GM12873 (cell line): ENCODE data around the gene ARNT2.

Experiments used
- TF ChIP-seq, protein P1 (sequence below): IDR thresholded peaks from 2 replicates; pipeline ENCODE4 v1.5.1; 2012; ENCODE audit warnings: low read depth, mild to moderate bottlenecking, moderate library complexity, low read length, control low read depth; ENCODE audit not compliant: insufficient read depth; ENCODE audit errors: missing control alignments

ARNT2 gene

DNA sequence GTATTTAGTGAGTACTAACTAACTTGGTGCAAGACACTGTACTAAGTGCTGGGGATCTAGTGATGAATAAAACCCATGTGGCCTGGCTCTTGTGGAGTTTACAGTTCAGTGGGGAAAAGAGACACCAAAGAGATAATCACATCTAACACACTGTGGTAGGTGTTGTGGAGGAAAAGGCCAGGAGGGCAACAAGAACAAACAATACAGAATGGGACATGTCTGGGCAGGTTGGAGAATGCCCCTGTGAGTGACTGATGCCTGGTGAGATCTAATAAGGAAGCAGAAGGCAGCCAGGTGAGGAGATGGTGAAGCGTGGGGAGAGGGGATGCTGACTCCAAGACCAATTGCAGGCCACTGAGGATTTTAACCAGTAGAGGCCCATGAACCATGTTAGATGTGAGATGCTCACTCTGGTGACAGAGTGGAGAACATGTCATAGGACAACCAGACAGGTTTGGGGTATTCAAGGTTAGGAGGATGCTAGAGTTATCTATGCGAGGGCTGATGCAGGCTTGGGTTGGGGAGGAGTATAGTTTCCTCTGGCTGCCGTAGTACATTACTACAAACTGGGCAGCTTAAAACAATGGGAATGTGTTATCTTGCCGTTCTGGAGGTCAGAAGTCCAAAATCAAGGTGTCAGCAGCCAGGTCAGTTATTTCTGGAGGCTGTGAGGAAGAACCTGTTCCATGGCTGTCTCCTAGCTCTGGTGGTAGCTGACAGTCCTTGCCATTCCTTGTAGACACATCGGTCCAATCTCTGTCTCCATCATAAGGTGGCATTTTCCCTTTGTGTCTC is 81.4 kb downstream of the ARNT2 start:
- TF ChIP-seq, protein P1, sequence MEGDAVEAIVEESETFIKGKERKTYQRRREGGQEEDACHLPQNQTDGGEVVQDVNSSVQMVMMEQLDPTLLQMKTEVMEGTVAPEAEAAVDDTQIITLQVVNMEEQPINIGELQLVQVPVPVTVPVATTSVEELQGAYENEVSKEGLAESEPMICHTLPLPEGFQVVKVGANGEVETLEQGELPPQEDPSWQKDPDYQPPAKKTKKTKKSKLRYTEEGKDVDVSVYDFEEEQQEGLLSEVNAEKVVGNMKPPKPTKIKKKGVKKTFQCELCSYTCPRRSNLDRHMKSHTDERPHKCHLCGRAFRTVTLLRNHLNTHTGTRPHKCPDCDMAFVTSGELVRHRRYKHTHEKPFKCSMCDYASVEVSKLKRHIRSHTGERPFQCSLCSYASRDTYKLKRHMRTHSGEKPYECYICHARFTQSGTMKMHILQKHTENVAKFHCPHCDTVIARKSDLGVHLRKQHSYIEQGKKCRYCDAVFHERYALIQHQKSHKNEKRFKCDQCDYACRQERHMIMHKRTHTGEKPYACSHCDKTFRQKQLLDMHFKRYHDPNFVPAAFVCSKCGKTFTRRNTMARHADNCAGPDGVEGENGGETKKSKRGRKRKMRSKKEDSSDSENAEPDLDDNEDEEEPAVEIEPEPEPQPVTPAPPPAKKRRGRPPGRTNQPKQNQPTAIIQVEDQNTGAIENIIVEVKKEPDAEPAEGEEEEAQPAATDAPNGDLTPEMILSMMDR, result no peak

DNA sequence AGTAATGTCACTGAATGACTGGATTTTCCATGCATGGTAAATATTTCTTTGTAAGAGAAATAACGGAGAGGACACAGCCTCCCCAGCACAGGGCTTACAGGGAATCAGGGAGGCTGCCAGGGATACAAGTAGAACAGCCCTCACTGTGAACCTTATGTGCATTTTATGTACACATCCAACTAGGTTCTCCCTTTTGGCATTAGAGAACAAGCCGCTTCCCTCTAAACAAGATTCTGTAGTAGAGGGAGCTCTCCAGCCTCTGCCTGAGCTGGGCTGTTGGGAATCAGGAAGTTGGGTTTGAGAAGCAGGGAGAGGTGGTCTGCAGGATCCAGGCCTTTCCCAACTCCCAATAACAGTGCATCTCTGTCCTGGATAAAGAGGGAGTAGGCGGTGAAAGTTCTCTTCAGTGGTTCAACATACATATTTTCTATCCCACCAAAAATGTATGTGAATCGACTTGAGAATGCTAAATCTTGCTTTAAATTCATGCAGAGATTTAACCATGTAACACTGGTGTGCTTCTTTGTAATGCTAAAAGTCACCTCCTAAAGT is 83.7 kb downstream of the ARNT2 start:
- TF ChIP-seq, protein P1, result no peak

DNA sequence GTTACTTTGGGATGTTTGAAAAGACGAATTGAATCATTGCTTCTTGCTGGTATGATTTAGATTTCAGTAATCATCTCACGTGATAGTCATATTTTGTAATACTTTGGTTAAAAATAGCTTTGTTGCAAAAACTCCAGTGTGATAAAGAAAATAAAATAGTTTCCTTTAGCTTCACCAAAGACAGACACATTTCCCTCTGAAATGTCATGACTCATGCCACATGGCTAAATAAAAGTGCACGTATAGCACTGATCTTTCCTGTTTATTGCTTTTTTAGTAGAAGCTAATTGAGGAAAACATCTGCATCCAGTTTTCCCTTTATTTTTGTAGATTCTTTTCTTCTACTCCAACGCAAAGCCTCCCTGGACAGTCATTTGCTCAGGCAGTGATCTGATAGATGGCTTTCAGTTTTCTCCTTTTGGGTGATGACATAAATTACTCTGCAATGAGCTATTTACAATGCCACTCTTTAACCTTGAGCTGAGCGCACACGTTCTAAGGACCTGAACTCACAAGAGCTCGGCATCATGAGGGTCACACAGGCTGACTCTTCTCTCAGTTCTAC is 84.9 kb downstream of the ARNT2 start:
- TF ChIP-seq, protein P1, result no peak

DNA sequence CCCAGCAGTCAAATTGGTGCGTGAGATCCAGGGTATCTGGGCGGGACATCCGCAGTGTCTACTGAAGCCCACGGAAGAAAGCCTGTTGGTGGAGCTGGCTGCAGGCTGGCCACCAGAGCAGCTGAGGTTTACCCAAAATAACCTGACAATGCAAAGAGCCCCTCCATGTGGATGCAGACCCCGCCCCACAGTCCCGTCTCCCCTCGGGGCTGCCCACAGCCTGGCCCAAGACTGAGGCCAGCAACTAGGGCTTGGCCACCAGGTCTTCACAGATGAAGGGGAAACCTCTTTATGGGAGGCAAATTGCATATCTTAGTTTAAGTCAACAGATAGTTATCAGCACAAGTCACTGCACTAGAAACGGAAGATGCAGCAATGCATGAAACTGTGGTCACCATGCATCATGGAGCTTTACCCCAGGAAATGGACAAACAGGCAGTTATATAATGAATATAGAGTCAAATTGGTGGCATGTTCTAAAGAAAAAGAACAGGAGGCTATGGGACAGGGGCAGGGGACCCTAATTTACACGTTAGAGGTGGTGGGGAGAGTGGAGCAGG is 86.3 kb downstream of the ARNT2 start:
- TF ChIP-seq, protein P1, result no peak

DNA sequence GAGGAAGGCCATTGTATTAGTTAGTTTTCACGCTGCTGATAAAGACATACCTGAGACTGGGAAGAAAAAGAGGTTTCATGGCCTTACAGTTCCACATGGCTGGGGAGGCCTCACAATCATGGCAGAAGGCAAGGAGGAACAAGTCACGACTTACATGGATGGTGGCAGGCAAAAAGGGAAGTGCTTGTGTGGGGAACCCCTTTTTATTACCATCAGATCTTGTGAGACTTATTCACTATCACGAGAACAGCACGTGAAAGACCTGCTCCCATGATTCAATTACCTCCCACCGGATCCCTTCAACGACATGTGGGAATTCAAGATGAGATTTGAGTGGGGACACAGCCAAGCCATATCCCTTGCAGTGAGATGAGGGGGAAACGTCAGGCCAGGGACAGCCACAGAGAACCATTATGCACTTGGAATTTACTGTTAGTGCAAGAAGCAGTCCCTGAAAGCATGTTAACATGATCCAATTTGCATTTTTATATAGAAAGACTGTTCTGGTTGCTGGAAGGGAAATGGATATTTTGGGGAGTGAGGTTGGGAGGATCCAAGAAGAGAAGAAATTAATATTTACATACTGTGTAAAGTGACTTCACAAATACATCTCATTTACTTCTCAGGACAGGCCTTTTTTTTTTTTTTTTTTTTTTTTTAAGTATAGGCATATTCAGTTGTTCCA is 87.1 kb downstream of the ARNT2 start:
- TF ChIP-seq, protein P1, result no peak

DNA sequence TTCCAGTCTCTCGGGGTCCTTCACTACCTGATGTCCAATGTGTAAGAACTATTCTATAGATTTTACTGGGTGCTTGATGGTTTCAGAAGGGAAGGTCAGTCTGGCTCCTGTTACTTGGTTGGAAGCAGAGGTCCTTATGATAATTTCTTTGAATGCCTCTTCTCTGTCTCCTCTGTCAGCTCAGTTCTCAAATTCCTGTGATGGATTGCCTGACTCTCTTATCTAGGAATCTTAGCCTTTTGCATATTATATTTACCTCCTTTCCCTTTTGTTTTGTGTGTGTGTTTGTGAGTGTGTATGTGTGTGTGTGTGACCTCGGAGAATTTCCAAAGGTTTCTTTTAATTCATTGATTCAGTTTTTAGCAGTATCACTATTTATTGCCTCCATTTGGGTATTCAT is 88.2 kb downstream of the ARNT2 start:
- TF ChIP-seq, protein P1, result no peak

DNA sequence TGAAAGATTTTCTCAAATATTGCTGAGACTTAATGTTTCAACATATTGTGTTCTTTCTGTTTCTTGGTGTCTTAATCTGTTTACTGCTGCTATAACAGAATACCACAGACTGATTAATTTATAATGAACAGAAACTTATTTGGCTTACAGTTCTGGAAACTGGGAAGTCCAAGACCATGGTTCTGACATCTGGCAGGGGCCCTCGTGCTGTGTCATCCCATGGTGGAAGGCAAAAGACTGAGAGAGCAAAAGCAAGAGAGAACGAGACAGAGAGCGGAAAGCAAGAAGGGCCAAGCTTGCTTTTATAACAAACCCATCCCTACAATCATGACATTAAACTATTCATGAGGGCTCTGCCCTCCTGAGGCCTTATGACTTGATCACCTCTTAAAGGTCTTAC is 88.7 kb downstream of the ARNT2 start:
- TF ChIP-seq, protein P1, result no peak
